Fibroblast of skin of back (primary cell): ENCODE measurements around the gene KIAA0232. TPM values are rescaled to one million over a fixed set of nuclear protein-coding genes. Genes with fewer than 3 reads are reported as not detected.

ENCODE experiments used
- DNase-seq: peaks from one replicate; pipeline ENCODE4 v3.0.0-alpha.2; 2013
- polyA plus RNA-seq, 2 experiments: library from polyadenylated mRNA; unstranded; fragments of 120-200 nt; gene quantifications; one replicate each; pipeline ENCODE4 v1.2.1, GENCODE V29; 2013; ENCODE audit not compliant: insufficient read length in 2 of 2

Gene KIAA0232, protein sequence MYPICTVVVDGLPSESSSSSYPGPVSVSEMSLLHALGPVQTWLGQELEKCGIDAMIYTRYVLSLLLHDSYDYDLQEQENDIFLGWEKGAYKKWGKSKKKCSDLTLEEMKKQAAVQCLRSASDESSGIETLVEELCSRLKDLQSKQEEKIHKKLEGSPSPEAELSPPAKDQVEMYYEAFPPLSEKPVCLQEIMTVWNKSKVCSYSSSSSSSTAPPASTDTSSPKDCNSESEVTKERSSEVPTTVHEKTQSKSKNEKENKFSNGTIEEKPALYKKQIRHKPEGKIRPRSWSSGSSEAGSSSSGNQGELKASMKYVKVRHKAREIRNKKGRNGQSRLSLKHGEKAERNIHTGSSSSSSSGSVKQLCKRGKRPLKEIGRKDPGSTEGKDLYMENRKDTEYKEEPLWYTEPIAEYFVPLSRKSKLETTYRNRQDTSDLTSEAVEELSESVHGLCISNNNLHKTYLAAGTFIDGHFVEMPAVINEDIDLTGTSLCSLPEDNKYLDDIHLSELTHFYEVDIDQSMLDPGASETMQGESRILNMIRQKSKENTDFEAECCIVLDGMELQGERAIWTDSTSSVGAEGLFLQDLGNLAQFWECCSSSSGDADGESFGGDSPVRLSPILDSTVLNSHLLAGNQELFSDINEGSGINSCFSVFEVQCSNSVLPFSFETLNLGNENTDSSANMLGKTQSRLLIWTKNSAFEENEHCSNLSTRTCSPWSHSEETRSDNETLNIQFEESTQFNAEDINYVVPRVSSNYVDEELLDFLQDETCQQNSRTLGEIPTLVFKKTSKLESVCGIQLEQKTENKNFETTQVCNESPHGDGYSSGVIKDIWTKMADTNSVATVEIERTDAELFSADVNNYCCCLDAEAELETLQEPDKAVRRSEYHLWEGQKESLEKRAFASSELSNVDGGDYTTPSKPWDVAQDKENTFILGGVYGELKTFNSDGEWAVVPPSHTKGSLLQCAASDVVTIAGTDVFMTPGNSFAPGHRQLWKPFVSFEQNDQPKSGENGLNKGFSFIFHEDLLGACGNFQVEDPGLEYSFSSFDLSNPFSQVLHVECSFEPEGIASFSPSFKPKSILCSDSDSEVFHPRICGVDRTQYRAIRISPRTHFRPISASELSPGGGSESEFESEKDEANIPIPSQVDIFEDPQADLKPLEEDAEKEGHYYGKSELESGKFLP (N-terminal part only)
- 12.3 TPM for polyA plus RNA-seq (2013, experiment 1 of 2; ENCODE audit: insufficient read length)
- 13.5 TPM for polyA plus RNA-seq (2013, experiment 2 of 2; ENCODE audit: insufficient read length)

- DNase-seq: peak; percentile 94
Measured at GRCh38 chr4:6782147-6782845, at the start of gene KIAA0232. Gene KIAA0232, plus strand, starts transcription at chr4:6782727. Its CDS starts 41,727 bp downstream, at chr4:6824454.

DNA sequence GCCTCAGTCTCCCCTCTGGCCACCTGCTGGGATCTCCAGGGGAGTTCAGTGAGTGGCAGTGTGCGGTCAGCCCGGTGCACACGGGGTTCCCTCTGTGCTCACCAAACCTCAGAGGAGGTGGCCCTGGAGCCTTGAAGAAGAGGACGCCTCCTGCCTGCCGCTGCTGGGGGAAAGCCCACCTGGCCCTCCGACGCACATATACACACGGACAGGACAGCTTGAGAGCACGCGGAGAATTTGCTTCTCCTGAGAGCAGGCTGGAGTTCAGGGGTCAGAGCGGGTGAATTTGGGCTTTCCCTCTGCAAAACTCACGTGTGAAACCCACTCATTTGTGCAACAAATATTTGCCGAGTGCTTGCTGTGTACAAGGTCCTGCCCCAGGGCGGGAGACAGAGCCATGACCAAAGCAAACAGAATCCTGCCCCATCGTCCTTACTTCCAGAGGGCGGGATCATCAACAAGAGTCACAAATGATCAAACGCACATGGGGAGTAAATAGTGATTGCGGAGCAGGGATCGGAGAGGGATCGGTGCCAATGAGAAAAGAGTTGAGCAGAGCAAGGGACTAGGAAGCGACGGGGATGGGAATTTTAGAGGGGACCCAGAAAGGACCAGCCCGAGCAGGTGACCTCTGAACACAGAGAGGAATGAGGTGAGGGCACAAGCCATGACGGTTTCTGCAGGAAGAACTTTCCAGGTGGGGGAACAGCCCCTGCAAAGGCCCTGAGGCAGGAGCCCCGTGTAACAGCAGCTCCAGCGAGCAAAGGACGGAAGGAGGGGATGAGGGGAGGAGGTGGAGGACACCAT, 49.0 kb upstream of the KIAA0232 start:
- DNase-seq: no peak

DNA sequence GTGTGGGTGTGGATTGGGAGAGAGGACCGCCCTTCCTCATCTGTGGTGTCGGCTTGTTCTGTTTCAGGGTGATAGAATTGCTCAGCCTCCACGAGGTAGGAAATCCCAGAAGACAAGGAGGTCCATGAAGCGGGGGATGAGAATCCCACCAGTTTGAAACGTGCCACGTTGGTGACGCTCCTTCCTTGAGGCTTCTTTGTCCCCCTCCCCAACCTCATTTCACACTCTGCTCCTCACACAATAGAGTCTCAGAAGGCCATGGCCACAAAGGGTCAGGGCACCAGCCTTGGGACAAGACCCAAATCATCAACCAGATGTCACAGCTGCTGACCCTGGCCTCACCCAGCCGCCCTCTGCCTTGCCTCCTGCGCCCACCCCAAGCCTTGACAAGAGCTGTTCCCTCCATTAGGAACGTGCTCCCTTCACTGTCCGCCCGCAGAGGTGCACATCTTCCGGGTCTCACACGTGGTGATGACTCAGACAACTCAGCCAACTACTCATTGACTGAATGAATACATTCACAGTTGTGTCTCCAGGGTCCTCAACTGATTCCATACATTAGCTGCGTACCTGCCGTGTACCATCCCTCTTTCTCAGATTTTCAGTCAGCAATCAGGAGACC, 48.3 kb upstream of the KIAA0232 start:
- no peak for DNase-seq

GRCh38 chr4:6739920-6740319, 42.6 kb upstream of the KIAA0232 start:
- no peak for DNase-seq

DNA sequence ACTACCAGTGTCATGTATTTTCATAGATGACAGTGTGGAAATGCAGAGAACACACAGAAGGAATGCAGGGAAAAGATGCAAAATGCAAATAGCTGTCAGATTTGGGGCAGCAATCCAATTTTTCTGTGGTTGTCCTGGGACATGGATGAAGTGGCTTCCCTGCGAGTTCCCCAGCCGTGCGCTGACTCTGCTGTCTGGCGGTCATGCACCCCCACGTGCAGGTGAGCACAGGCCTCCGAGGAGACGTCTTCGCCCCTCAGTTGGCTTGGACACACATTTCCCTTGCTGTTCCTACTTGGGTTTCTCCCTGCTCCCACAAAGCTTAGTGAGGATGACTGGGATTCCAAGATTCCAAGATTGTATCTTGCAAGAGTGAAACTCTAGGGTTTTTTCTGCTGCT, 42.2 kb upstream of the KIAA0232 start:
- DNase-seq: no peak

GRCh38 chr4:6742507-6742906, 40.0 kb upstream of the KIAA0232 start:
- DNase-seq: no peak

GRCh38 chr4:6742989-6743388, 39.5 kb upstream of the KIAA0232 start:
- no peak for DNase-seq

GRCh38 chr4:6746721-6747293, 35.7 kb upstream of the KIAA0232 start:
- DNase-seq: no peak

- no peak for DNase-seq
Measured at GRCh38 chr4:6747294-6748051, 35.1 kb upstream of the KIAA0232 start.

DNA sequence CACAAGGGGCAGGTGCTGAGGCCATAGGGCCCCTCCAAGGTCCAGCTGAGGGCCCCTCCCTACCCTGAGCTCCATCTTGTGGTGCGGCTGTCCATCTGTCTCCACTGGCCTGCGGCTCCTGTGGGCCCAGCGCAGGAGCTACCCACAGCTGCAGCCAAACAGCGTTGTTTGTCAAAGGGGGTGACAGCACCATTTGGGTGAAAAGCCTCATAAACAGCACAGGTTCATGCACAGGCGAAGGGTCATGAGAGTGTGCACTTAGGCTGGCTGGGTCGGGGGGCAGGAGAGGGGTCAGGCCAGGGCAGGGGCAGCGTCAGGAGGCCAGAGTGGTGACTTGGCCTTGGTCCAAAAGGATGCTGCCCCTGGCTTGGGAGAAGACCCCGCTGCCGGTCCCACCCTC, 34.2 kb upstream of the KIAA0232 start:
- DNase-seq: no peak

DNA sequence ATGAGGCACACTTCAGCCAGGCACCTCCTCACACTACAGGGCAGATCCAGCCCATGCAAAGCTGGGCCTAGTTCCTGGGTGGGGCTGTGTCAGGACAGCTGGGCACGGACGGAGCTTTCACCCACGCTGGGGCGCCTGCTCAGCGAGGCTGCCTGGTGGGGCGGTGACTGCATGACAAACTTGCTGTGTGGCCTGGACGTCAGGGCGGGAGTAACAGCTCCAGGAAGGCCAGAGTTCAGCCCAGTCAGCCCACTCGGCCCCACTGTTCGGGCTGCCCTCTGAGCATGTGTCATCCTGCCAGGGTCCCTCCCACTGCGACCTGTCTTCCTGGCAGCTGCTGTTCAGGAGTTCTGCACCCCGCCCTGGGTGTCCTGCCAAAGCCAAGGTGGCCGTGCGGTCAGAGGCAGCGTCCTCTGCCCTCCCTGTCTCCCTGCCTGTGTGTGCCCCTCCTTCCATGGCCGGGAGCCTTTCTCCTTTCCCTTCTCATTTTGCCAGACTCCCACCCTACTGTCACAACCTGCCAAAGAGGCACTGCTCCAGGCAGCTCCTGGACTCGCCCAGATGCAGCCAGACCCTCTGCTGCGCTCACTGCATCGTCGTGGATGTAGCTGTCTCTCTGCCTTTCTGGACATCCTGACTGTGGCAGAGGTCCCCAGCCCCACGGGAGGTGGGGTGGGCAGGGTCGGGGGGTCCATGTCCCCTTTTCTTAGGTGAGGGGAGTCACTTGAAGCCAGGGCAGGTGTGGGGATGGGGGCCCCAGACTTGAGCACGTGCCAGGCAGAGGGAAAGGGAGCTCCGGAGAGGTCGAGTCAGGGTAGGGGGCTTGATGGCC, 33.0 kb upstream of the KIAA0232 start:
- DNase-seq: no peak

GRCh38 chr4:6750286-6751221, 32.0 kb upstream of the KIAA0232 start:
- no peak for DNase-seq

- DNase-seq: no peak
Measured at GRCh38 chr4:6751611-6752485, 30.7 kb upstream of the KIAA0232 start.

GRCh38 chr4:6752486-6752829, 30.1 kb upstream of the KIAA0232 start:
- no peak for DNase-seq

DNA sequence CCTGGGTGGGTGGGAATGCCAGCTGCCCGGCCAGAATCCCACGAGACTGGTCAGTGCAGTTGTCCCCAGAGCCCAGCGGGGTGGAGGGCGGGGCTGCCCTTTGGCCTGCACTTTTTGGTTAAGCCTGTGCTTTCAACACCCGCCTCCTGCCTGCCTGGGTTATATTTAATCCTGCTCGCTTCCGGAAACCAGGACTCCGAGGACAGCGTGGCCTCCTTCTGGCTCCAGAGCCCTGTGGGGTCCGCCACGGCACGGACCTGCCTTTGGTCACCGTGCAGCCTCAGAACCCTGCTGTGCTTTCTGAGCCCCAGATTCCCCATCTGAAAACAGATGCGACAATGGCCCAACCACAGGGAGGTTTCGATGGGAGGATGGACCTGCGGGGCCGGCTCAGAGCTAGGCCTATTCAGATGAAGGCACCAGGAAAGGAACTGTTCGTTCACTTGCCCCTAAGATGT, 29.4 kb upstream of the KIAA0232 start:
- DNase-seq: no peak

DNA sequence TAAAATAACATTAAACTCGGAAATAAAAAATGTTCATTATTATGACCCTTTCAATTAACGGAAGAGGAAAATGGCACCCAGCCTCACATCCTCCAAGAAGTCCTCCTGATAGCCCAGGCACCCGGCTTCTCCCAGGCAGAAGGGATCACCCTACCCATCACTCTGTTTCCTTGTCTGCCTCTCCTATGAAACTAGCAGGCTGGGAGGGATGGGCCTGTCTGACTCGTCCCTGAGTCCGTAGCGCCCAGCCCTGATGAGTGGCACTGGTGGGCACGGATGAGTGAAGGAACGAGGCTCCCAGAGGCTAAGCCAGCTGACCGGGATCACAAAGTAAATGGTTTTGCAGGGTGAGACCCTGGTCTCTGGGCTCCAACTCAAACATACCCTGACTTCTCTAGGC, 28.6 kb upstream of the KIAA0232 start:
- DNase-seq: no peak
